HG03159 (cell line): ENCODE results near the gene HTN1.
A peak's percentile ranks its signal among the peaks of the same experiment; 100 is the strongest.
"Not testable (repeated sequence)": the region's sequence is repeated elsewhere in the genome, so short reads cannot be mapped to it uniquely, and the experiment has no call there.

Experiments
- ATAC-seq: cut with Tn5 transposase; IDR thresholded peaks from one replicate; pipeline ENCODE4 v1.9.1; 2021; ENCODE audit warnings: mild to moderate bottlenecking, moderate library complexity; ENCODE audit not compliant: unreplicated experiment

Gene HTN1

DNA sequence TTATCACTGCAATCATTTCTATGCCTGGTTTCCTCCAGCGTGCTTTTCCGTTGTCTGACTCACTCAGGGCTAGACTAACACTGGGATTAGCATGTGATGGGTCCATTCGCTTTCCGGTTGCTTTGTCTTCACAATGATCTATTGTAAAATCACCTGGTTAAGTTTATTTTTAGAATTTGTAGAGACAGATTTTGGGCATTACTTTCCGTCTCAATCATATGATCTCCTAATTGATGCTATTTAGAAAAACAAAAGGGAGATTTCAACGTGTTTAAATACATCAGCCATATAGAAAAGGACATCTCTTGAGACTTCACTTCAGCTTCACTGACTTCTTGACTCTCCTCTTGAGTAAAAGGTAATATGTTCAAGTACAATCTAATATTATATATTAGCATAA lies at the start of gene HTN1:
HTN1 (plus strand) TSS at position 301 of the 400 bp plus-strand sequence. CDS start 2,639 bp downstream, outside the sequence.
- not testable (repeated sequence) for ATAC-seq

DNA sequence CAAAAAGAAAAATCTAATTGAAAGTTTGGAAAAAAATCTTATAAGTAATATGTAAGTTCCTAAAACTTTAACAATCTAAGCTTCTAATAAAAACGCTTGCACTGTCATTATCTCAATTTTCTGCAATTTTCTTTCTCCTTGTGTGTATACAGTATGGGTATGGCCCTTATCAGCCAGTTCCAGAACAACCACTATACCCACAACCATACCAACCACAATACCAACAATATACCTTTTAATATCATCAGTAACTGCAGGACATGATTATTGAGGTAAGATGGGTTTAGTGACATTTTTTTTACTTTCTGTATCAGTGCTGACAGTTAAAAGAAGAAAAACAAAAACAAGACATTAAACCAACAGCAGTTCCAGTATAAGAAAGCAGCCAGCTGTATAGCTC lies 49.5 kb upstream of the HTN1 start:
- no peak for ATAC-seq

DNA sequence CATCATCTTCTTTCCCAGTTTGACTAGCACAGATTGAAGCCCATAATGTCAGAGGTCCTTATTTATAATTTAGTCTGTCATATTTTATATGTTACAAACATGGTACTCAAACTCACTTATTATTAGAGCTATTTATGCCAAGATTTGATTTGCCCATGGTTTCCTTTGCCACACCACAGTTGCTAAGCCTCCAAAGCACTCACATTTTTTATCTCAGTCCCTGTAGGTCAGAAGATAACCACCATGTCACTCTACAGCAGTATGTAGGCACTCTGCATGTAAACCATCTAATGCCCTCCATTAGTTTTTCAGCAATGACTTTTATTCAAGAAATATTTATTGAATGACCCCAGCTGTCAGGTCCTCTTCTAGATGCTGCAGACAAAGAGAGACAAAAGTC lies 47.7 kb upstream of the HTN1 start:
- ATAC-seq = no peak

DNA sequence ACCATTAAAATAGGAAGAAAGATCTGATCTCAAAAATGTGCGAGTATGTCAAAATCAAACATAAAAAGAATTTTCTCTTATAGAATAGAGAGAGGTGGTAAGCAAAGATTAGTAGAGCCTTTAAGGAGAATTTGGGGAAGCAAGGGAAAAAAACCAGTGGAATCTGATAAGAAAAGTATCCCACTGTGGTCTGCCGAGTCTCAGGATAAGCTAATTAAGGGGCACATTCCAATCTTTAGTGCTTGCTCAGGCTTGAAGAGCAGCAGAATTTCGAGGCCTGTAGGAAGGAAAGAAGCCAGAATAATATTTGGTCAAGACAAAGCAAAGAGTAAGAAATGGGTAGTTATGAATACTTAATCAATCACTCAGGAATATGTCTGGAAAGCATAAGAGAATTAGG lies 41.5 kb upstream of the HTN1 start:
- ATAC-seq = no peak

DNA sequence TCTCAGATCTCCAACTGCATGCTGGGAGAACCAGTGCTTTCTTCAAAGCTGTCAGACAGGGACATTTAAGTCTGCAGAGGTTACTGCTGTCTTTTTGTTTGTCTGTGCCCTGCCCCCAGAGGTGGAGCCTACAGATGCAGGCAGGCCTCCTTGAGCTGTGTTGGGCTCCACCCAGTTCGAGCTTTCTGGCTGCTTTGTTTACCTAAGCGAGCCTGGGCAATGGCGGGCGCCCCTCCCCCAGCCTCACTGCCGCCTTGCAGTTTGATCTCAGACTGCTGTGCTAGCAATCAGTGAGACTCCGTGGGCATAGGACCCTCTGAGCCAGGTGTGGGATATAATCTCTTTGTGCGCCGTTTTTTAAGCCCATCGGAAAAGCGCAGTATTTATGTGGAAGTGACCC lies 31.2 kb upstream of the HTN1 start:
- not testable (repeated sequence) for ATAC-seq

DNA sequence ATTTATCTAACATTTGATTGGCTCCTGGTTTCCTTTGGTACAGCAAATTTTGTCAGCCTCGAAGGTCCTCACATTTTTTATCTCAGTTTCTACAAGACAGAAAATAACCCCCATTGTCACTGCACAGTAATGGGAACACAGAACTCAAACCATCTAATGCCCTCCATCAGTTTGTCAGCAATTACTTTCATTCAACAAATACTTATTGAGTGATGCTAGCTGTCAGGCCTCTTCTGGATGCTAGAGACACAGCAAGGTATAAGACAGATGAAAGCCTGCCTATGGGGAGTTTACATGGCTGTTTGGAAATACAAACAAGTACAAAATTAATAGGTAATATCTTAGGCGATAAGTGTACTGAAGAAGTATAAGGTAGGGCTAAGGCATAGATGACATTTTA lies 27.0 kb upstream of the HTN1 start:
- no peak for ATAC-seq

DNA sequence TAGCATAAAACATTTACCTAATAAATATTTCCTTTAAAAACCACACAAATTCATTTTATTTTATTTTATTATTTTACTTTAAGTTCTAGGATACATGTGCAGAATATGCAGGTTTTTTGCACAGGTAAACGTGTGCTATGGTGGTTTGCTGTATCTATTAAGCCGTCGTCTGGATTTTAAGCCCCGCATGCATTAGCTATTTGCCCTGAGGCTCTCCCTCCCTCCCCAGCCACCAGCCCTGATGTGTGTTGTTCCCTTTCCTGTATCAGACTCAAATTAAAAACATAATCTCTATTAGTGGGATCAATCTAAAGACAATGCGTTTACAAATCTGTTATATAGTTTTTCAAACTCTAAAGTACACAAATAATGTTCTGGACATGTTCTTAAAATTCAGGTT lies 23.2 kb upstream of the HTN1 start:
- ATAC-seq = no peak

DNA sequence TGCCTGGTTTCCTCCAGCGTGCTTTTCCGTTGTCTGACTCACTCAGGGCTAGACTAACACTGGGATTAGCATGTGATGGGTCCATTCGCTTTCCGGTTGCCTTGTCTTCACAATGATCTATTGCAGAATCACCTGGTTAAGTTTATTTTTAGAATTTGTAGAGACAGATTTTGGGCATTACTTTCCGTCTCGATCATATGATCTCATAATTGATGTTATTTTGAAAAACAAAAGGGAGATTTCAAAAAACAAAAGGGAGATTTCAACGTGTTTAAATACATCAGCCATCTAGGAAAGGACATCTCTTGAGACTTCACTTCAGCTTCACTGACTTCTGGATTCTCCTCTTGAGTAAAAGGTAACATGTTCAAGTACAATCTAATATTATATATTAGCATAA lies 22.1 kb upstream of the HTN1 start, which contains the start of gene HTN3:
HTN3 (plus strand) TSS at position 301 of the 400 bp plus-strand sequence. CDS start 2,282 bp downstream, outside the sequence.
- not testable (repeated sequence) for ATAC-seq

DNA sequence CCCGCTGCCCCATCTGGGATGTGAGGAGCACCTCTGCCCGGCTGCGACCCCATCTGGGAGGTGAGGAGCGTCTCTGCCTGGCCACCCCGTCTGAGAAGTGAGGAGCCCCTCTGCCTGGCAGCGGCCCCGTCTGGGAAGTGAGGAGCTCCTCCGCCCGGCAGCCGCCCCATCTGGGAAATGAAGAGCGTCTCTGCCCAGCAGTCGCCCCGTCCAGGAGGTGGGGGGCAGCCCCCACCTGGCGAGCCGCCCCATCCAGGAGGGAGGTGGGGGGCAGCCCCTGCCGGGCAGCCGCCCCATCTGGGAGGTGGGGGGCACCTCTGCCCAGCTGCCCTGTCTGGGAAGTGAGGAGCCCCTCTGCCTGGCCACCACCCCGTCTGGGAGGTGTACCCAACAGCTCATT lies 12.7 kb upstream of the HTN1 start:
- ATAC-seq = not testable (repeated sequence)

DNA sequence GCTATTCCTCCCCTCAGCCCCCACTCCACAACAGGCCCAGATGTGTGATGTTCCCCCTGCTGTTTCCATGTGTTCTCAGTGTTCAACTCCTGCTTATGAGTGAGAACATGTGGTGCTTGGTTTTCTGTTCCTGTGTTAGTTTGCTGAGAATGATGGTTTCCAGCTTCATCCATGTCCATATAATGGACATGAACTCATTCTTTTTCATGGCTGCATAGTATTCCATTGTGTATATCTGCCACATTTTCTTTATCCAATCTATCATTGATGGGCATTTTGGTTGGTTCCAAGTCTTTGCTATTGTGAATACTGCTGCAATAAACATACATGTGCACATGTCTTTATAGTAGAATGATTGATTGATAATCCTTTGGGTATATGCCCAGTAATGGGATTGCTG lies 10.3 kb upstream of the HTN1 start:
- not testable (repeated sequence) for ATAC-seq

DNA sequence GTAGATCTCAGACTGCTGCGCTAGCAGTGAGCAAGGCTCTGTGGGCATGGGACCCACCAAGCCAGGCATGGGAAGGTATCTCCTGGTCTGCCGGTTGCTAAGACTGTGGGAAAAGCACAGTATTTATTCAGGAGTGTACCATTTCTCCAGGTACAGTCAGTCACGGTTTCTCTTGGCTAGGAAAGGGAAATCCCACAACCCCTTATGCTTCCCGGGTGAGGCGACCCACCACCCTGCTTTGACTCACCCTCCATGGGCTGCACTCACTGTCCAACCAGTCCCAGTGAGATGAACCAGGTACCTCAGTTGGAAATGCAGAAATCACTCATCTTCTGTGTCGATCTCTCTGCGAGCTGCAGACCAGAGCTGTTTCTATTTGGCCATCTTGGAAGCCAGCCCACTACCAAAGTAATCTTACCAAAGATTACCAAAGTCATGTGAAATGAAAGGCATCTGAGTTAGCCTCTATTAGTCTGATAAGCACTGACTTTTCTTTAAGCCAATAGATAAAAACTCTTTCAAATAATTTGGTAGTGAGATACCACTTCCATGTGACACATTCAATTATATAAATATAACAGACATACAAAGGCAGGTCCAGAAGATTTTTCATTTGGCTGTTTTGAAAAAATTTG lies 8.5 kb upstream of the HTN1 start:
- no peak for ATAC-seq

DNA sequence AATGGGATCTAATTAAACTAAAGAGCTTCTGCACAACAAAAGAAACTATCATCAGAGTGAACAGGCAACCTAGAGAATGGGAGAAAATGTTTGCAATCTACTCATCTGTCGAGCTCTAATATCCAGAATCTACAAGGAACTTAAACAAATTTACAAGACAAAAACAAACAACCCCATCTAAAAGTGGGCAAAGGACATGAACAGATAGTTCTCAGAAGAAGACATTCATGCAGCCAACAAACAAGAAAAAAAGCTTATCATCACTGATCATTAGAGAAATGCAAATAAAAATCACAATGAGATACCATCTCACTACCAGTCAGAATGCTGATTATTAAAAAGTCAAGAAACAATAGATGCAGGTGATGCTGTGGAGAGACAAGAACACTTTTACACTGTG lies 6.3 kb downstream of the HTN1 start:
- ATAC-seq = not testable (repeated sequence)

DNA sequence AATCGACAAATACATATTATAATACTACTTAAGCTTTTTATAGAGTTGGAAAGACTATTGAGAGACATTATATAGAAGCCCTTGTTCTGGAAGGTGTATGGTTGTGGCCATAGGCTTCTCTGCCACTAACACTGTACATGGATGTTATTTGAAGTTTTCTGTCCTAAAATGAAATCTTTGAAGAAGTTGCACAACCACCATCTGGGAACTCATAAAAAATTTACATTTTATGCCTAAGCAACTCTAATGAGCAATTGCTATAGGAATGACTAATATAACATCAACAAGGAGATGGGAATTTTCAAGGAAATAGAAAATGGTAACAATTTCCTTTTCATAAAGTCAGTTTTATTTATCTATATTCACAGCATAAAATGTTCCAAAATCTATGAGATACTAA lies 7.4 kb downstream of the HTN1 start:
- ATAC-seq = no peak

DNA sequence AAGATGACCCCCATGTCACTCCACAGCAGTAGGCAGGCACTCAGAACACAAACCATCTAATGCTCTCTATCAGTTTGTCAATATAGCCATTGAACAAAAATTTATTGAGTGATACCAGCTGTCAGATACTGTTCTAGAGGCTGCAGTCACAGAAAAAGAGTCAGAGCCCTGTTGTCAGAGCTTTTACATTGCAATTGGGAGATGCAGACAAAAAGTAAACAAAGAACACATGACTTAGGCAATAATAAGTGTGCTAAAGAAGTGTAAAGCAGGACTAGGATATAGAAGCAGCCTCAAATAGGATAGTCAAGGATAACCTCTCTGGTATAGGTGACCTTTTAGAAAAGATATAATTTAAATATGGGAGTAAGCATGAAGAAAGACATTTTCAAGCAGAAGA lies 8.9 kb downstream of the HTN1 start:
- no peak for ATAC-seq

DNA sequence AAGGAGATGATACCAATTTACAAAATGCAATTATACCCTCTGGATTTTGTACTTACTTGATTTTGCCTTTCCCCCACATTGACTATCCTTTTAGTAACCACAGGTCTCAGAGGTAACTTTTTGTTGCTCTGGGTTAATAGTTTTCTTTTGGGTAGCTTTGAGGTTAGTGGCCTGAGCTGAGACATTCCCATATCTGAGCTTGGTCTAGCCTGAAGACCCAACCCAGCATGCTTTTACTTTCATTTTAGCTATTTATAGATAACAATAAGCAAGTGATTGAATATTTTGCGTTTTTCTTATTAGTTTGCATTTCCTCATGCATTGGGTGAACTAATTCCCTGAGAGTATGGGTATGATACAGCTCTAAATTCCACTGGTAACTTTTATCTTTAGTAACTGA lies 11.8 kb downstream of the HTN1 start:
- peak; percentile 84 for ATAC-seq

DNA sequence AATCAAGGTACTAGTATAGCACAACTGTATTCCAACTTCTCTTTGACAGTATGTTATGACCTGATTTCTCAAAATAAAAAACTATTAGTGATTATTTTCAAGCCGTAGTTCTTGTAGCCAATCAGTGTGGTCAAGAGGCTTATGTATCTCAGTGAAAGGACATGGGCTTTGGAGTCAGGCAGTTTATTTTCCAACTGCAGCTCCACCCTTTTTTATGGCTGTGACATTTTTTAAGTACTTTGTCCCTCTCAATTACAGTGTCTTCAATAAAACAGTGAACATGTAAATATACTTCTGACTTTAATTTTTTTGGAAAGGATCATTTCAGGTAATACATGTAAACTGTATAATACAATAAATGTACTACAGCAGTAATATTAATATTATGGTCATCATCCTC lies 30.0 kb downstream of the HTN1 start:
- ATAC-seq = no peak

DNA sequence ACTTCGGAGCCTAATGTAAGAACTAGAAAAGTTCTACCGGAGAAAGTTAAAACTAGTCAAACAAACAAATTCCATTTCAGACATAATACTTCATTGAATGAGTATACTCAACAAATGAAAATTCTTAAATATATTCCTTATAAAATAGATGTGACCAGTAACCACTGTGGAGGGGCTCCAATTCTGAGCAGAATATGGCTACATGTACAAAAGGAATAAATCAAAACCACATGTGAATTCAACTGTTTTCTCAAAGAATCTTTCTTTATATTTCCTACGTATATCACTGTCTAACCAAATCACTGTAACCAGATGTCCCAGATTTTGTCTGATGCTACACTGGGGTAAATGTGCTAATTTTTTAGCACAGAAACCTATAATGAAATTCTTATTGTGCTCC lies 49.0 kb downstream of the HTN1 start:
- ATAC-seq = no peak
